HFF-Myc (cell line): ENCODE measurements around the gene GFOD1.
"Not testable (repeated sequence)": the region's sequence is repeated elsewhere in the genome, so short reads cannot be mapped to it uniquely, and the experiment has no call there.

Experiments used
- DNase-seq: peaks from one replicate; pipeline ENCODE4 v3.0.0-alpha.2; 2011; ENCODE audit warnings: low read depth; ENCODE audit errors: extremely low read depth
- H3K4me3 ChIP-seq: replicated peaks from 2 replicates; pipeline ENCODE4 v1.5.1; 2011; ENCODE audit warnings: low read depth, mild to moderate bottlenecking, control low read depth, low read length
- CTCF ChIP-seq: IDR thresholded peaks from 2 replicates; pipeline ENCODE4 v1.5.1; 2012; ENCODE audit warnings: mild to moderate bottlenecking, low read depth, low read length, control low read depth; ENCODE audit errors: missing control alignments

GFOD1 gene

DNA sequence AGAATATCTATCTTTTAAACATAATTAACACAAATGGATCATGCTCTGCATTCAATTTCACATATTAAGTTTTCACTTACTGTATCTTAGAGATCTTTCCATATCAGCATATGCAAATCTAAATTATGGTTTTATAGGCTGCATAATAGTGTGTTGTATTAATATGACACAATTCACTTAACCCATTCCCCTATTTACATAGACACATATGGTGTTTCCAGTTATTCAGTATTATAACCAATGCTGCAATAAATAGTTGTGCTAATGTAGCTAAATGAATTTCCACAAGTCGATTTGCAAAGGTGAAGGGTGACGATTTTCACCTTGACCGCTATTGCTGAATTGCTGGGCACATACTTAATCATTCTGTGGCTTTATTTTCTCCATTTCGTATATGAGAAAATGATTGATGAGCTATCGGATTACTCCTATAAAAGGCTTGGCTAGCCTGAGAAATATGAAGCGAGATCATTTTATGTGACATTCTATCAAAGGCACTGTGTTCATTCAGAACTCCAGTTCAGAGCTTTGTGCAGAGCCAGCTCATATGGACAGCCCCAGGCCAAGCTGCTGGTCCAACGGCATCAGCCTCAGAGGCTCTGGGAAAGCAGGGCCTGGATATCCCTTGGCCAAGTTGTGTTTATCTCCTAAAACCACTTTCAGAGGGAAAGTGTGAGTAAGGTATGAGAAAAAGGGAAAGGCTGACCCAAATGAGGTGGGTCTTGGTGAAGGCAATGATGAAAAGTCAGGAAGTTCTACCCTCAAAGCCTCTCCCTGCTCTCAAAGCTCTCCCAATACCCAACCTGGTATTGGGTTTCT lies 50.8 kb downstream of the GFOD1 start:
- H3K4me3 ChIP-seq, result no peak overlapping the region
- TF ChIP-seq CTCF, result no peak
- no peak for DNase-seq

DNA sequence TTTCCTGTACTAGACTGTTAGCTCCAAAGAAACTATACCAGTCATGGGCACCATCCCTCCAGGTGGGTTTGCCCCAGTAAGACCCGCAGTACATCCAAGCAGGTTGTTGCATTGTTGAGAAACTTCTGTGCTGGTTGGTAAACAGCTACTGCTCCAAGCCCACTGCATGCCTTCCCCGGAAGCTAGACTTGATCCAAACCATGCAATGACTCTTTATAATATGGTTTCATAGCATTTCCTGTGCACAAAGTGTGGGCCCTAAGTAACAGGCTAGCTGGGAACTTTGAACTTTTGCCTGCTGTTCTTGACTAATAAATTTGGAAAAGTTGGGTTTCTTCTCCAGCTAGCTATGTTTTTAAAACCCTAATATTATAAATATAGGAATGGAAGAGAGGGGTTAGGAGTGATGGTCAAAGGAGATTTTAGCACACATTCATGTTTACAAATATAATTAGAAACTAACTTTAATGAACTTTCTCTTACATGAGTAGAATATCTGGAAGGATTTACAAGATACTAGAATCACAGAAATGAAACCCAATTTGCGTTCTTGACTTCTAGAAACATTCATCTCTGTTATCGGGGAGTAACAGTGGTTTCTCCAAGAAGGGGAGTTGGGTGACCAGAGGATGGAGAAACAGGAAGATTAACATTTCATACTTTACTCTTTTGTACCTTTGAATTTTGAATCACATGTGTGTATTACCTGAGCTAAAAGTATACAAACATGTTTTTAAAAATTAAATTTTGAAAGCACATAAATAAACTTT lies 51.7 kb downstream of the GFOD1 start:
- TF ChIP-seq CTCF, result no peak
- no peak for DNase-seq
- H3K4me3 ChIP-seq, result no peak overlapping the region

GRCh38 chr6:13434777-13435176 lies 52.6 kb downstream of the GFOD1 start:
- TF ChIP-seq CTCF, result no peak
- no peak for DNase-seq
- no peak overlapping the region for H3K4me3 ChIP-seq

- not testable (repeated sequence) for H3K4me3 ChIP-seq, DNase-seq
Observed at GRCh38 chr6:13434135-13434775, 53.1 kb downstream of the GFOD1 start.

DNA sequence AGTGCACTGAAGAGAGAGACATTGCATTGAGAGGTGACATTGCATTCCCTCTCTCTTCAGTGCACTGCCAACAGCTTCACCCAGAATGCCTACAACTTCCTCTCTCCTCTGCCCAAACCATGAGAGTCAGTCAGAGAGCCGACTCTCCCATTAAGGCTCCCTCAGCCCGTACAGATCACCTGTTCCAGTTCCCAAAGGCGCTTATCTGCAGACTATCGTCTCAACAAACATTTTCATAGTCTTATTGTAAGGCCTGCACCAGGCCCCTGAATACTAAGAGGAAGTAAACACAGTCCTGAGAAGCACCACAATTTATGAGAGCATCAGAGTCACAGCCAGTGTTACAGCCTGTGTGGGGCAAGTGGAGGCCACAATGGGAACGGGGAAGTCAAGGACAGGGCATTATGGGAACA lies 53.7 kb downstream of the GFOD1 start:
- DNase-seq, result no peak
- TF ChIP-seq CTCF, result no peak
- no peak overlapping the region for H3K4me3 ChIP-seq

DNA sequence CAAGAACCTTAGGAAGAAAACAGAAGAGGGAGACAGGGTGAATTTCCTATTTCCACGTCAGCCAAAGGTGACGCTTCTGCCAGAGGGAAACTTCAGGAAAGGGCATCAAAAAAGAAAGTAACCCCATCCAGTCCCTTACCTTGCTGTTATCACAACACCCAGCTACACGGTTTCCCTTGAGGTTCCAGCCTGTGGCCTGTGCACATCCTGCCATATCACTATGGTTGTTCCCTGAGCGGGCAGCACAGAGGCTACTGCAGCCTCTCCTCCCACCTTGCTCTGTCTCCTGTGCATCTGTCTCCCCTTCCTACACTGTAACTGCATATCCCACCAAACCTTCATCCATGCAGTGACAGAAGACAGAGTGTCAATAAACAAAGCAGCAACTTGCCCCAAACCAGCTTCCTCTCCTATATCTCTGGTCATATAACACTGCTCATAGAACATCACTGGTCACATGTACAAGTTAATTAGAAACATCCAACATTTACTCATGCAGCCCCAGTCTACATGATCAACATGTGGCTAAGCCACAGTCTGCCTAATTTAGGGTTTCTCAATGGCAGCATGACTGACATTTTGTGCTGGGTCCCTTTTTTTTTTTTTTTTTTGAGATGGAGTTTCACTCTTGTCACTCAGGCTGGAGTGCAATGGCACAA lies 54.7 kb downstream of the GFOD1 start:
- TF ChIP-seq CTCF, result no peak
- DNase-seq, result no peak
- no peak overlapping the region for H3K4me3 ChIP-seq
